Measurements from ENCODE around the gene COQ8B.
"Not testable (repeated sequence)": the region's sequence is repeated elsewhere in the genome, so short reads cannot be mapped to it uniquely, and the experiment has no call there.

Gene COQ8B

DNA sequence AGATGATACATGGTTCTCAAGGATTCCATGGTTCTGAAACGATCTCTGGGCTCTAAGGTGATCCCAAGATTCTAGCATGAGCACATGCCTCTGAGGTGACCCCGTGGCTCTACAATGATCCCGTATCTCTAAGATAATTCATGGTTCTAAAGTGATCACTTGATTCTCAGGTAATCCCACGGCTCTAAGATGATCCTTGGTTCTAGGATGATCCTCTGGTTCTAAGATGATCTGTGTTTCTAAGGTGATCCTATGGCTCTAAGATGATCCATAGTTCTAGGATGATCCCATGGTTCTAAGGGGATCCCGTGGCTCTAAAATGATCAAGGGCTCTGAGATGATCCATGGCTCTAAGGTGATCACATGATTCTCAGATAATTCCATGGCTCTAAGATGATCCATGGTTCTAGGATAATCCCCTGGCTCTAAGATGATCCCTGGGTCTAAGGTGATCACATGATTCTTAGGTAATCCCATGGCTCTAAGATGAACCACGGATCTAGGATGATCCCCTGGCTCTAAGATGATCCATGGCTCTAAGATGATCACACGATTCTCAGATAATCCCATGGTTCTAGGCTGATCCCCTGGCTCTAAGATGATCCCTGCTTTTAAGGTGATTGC is 47.6 kb downstream of the COQ8B start:
- no peak for DNase-seq (ENCODE audit: low read depth)

DNA sequence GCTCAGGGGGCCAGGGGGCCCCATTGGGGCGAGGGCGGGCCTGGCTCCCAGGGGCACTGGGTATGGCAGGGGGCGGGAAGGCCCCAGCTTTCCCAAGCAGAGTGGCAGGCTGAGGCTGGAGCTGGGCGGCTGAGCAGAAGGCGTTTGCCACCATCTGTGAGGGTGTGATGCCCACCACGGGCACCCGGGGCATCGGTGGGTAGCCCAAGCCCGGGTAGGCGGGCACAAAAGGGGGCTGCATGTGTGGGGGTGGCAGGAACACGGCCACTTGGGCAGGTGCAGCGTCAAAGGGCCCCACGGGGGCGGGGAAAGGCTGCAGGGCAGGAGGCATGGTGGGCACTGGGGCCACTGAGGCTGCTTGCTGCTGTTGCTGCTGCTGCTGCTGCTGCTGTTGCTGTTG is 49.1 kb downstream of the COQ8B start:
- DNase-seq (ENCODE audit: low read depth): no peak

DNA sequence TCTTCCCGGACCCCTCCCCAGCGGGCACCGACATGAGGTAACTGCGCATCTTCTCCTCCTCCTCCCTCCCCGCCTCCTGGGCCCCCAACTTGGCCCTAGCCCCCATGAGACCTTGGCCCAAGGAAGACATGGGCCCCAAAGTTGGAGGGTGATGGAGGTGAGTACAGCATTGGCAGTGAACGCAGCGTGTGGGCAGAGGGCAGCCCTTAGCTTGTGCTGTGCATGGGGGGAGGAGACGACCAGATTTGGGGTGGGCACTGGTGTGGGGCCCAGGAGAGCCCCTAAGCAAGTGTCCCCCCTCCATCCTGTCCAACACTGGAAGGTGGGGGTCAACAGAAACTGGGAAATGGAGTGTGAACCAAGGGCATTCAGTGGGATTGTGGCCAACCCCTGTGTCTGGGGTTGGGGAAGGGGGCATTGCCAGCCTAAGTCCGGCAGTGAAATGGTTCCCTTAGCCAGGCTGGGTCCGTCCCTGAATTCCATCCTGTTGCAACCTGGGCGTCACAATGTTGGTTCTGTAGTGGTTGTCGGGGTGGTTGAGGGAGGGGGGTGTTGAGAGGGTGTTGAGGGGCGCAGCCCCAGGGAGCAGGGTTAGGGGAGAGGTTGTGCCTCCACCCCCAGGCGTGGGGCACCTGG is 49.8 kb downstream of the COQ8B start:
- DNase-seq (ENCODE audit: low read depth): no peak

DNA sequence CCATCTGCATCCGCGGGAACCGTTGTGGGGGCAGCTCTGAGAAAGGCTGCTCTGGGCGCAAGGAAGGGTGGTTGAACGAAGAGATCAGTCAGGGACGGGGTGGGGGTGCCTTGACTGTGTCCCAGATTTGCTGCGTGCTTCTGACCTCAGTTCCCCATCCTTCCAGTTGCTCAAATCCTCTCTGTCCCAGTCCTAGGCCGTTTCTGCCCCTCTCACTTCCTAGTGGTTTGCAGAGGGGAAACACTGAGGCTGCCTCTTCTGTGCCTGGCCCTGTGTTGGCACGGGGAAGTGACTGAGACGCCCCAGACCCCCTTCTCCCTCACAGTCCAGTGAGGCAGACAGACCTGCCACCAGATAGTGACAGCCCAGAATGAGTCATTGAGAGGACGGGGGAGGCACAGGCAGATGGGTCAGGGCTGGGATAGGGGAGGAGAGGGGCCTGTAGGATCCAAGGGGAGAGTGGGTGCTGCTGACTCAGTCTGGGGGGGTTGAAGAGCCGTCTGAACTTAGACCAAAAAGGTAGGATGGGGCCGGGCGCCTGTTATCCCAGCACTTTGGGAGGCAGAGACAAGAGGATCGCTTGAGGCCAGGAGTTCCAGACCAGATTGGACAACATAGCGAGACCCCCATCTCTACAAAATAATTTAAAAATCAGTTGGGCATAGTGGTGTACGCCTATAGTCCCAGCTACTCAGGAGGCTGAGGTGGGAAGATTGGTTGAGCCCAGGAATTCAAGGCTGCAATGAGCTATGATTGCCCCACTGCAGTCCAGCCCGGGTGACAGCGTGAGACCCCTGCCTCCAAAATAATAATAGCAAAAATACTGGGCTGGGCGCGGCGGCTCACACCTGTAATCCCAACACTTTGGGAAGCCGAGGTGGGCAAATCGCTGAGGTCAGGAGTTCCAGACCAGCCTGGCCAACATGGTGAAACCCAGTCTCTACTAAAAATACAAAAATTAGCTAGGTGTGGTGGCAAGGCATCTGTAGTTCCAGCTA is 52.7 kb downstream of the COQ8B start:
- DNase-seq (ENCODE audit: low read depth): no peak

DNA sequence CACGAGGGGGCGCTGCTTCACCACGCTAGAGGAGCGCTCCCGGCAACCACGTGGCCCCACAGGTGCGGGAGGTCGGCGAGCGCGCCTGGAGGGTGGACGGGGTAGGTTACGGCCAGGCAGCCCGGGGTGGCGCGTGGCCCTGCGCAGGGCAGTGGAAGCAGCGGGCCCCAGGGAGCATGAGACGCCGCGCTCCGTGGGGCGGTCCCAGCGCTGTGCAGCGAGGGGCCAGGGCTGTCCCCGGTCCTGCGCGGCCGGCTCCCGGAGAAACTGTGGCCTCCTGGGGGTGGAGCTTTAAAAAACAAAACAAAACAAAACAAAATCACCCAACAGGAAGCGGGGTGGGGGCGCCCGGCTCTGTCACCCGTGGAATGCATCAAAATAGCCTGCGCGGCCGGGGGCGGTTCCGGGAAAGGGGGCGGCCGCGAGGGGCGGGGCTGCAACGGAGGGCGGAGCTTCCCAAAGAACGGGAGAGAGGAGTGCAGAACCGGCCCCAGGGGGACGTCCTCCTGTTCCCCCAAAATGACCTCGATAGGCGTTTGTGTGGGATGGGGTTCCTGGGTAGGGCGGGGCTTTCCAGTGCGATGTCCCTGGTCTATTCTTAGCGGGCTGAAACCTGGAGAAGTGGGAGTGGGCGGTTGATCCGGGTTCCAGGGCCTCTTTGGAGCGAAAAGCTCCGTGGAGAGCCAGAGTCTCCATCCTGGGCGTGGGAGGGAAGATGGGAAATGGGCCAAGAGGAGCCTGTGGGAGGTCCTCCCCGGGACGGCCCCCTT is 53.6 kb downstream of the COQ8B start:
- no peak for DNase-seq (ENCODE audit: low read depth)

DNA sequence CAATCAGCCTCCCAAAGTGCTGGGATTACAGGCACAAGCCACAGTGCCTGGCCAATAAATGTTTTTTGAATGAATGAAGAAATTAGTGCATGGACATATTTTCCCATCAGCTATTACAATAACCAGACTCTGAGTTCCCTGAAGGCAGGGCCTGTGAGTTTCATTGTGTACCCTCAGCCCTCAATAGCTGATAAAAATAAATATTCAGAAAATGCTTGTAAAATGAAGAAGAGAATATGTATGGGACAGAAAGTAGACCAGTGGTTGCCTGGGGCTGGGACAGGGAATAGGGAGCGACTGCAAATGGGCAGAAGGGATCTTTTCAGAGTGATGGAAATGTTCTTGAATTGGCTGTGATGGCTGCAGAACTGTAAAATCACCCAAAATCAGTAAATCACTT is 55.1 kb downstream of the COQ8B start:
- DNase-seq (ENCODE audit: low read depth): no peak

DNA sequence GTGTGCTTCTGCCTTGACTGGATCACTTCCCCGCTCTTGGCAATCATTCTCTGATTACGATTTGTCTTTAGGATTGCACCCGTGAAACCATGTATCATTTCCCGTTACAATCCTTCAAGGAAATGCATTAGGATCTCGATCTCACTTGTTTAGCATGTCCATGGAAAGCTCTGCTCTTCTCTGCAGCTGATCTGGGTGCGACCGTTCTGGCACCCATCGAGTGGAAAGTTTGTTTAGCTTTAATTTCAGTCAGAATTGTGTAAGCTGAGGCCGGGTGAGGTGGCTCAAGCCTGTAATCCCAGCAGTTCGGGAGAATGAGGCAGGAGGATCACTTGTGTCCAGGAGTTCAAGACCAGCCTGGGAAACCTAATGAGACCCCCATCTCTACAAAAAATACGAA is 57.1 kb downstream of the COQ8B start:
- no peak for DNase-seq (ENCODE audit: low read depth)

DNA sequence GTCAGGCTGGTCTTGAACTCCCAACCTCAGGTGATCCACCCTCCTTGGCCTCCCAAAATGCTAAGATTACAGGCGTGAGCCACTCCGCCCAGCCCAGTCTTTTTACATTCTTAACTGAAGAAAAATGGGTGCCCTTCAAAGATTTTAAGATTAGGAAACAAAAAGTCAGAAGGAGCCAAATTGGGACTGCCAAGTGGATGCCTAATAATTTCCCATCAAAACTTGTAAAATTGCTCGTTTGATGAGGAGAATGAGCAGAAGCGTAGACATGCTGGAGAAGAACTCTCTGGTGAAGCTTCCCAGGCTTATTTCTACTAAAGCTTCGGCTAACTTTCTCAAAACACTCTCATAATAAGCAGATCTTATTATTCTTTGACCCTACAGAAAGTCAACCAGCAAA is 57.6 kb downstream of the COQ8B start:
- no peak for DNase-seq (ENCODE audit: low read depth)

DNA sequence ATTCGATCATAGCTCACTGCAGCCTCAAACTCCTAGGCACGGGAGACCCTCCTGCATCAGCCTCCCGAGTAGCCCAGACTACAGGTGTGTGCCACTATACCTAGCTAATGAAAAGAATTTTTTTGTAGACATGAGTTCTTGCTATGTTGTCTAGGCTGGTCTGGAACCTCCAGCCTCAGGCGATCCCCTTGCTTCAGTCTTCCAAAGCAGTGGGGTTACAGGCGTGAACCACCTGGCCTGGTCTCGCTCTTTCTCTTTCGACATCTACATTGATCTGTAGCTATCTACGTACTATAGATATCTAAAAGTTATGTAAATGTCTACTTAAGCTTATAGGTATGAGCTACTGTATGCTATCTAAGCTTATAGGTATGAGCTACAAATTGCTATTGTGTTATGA is 58.7 kb downstream of the COQ8B start:
- DNase-seq (ENCODE audit: low read depth): no peak

DNA sequence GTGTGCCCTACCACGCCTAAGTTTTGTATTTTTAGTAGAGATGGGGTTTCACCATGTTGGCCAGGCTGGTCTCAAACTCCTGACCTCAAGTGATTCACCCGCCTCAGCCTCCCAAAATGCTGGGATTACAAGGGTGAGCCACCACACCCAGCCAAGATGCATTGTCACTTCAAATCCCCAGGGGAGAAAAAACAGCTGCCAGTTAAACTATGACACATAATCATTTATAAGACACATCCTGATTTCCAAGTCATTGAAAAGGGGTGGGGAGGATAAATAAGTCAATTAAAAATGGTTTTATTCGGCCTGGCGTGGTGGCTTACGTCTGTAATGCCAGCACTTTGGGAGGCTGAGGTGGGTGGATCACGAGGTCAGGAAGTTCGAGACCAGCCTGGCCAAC is 61.0 kb downstream of the COQ8B start:
- not testable (repeated sequence) for DNase-seq (ENCODE audit: low read depth)

DNA sequence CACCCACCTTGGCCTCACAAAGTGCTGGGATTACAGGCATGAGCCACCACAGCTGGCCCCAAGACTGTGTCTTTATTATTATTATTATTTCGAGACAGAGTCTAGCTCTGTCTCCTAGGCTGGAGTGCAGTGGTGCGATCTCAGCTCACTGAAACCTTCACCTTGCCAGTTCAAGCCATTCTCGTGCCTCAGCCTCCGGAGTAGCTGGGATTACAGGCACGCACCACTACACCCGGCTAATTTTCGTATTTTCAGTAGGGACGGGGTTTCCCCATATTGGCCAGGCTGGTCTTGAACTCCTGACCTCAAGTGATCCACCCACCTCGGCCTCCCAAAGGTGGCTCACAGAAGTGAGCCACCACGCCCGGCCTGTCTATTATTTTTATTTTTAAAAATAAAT is 64.4 kb downstream of the COQ8B start:
- DNase-seq (ENCODE audit: low read depth): not testable (repeated sequence)

DNA sequence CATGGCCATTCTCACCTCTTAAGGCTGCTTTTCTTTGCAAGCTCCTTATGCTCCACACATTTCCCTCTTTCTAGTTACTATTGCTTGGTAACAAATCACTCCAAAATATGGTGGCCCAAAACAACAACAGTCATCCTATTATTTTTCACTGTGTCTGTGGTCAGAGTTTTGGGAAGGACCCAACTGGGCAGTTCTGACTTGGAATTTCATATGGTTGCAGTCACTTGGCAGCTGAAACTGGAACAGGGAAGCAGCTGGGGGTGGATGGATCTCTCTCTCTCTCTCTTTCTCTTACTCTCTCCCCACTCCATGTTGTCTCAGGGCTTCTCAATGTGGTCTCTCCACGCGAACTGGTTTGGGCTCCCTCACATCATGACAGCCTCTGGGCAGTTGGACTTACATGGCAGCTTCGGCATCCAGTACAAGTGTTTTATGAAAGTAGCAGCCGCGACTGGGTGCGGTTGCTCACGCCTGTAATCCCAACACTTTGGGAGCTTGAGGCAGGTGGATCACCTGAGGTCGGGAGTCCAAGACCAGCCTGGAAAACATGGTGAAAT is 65.9 kb downstream of the COQ8B start:
- DNase-seq (ENCODE audit: low read depth): peak; percentile 94

DNA sequence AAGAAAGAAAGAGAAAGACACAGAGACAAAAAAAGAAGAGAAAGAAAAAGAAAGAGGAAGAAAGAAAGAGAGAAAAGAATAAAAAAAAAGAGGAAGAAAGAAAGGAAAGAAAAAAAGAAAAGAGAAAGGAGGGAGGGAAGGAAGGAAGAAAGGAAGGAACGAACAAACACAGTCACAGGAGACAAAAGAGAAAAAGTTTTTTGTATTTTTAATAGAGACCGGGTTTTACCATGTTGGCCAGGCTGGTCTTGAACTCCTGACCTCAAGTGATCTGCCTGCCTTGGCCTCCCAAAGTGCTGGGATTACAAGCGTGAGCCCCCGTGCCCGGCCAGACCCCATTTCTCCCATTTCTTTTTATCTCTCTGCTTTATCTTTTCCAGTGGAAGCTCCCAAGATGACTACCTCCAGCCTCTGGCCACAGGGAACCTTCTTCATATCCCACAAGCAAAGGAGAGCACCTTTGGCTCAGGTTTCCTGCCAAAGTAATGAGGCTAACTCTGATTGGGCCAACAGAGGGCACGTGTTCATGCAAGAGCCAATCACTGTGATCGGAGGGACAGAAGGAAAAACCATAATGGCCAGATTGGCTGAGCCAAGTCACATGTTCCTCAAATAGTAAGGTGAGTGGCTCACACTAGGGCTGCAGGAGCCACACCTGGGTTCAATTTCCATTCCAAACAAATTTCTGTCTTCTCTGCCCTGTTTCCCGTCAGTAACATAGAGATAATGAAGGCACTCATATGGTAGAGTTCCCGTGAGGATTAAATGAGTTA is 66.6 kb downstream of the COQ8B start:
- not testable (repeated sequence) for DNase-seq (ENCODE audit: low read depth)

DNA sequence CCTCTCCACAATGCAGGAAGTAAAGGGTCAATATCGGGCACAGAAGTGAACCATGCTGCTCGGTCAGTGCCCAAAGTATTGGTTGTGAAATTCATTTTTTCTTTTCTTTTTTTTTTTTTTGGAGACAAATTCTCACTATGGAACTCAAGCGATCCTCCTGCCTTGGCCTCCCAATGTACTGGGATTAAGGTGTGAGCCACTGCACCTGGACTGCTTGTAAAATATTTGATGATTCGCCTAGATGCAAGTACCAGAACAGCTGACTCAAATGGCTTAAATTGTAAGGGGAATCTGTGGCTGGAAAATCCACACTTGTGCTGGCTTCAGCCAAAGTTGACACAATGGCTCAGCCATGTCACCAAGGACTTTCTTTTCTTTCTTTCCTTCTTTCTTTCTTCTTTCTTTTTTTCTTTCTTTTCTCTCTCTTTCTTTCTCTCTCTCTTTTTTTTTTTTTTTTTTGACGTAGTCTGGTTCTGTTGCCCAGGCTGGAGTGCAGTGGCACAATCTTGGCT is 69.9 kb downstream of the COQ8B start:
- no peak for DNase-seq (ENCODE audit: low read depth)

DNA sequence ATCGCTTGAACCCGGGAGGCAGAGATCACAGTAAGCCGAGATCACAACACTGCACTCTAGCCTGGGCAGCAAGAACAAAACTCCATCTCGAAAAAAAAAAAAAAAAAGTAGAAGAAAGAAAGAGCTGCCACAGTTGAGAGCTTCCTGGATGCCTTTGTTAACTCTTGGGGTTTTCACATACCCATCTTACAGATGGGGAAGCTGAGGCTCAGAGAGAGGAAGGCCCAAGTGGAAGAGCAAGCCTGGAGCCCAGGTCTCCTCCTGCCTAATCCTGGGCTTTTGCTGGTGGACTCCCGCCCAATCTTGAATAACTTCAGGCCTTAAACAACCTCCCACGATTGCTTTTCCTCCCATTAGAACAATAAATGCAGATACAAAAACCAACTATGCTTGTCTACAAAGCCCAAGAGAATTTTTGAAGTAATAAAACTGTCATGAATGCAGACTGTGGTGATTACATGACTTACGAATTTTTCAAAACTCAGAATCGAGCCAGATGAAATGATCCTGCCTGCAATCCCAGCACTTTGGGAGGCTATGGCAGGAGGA is 73.9 kb downstream of the COQ8B start:
- DNase-seq (ENCODE audit: low read depth): no peak

DNA sequence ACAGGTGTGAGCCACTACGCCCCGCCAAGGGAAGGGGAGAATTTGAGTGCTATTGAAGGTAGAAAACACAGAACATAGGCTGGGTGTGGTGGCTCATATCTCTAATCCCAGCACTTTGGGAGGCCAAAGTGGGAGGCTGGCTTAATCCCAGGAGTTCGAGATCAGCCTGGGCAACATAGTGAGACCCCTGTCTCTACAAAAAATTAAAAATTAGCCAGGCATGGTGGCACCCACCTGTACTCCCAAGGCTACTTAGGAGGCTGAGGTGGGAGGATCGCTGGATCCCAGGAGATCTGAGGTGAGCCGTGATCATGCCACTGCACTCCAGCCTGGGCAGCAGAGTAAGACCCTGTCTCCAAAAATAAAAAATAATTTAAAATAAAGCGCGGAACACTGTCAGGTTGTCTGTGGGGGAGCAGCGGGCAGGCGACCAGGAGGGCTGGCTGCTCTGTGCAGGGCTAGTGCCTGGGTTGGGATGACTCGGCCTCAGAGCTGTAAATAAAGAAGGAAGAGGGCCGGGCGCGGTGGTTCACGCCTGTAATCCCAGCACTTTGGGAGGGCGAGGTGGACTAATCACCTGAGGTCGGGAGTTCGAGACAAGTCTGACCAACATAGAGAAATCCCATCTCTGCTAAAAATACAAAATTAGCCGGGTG is 74.5 kb downstream of the COQ8B start:
- no peak for DNase-seq (ENCODE audit: low read depth)

Data from GM04503 (cell line).